ENCODE data around the gene CCDC136. TPM values are rescaled to one million over a fixed set of nuclear protein-coding genes. Genes with fewer than 3 reads are reported as not detected.
A peak's percentile ranks its signal among the peaks of the same experiment; 100 is the strongest.

Gene CCDC136
- total RNA-seq, 1 donor from 2014 or later: 3.0 TPM

GRCh38 chr7:128838981-128839731 is 47.4 kb downstream of the CCDC136 start:
- Histone ChIP-seq H3K4me3 (no peak overlapping the region), H3K9me3 (no peaks in the 10 kb centered on the region), H3K36me3 (no peaks in the 10 kb centered on the region), H3K27ac (no peak overlapping the region), H3K27me3 (ENCODE audit: low read depth) (no peaks in the 10 kb centered on the region), H3K4me1 (no peaks in the 10 kb centered on the region)
- TF ChIP-seq, protein P1, sequence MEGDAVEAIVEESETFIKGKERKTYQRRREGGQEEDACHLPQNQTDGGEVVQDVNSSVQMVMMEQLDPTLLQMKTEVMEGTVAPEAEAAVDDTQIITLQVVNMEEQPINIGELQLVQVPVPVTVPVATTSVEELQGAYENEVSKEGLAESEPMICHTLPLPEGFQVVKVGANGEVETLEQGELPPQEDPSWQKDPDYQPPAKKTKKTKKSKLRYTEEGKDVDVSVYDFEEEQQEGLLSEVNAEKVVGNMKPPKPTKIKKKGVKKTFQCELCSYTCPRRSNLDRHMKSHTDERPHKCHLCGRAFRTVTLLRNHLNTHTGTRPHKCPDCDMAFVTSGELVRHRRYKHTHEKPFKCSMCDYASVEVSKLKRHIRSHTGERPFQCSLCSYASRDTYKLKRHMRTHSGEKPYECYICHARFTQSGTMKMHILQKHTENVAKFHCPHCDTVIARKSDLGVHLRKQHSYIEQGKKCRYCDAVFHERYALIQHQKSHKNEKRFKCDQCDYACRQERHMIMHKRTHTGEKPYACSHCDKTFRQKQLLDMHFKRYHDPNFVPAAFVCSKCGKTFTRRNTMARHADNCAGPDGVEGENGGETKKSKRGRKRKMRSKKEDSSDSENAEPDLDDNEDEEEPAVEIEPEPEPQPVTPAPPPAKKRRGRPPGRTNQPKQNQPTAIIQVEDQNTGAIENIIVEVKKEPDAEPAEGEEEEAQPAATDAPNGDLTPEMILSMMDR (IDR thresholded peaks at IDR 0.05): no peak
- intact Hi-C loops (cut with DNase I): no loop called here
- DNase-seq (no peak), ATAC-seq (no peak)

DNA sequence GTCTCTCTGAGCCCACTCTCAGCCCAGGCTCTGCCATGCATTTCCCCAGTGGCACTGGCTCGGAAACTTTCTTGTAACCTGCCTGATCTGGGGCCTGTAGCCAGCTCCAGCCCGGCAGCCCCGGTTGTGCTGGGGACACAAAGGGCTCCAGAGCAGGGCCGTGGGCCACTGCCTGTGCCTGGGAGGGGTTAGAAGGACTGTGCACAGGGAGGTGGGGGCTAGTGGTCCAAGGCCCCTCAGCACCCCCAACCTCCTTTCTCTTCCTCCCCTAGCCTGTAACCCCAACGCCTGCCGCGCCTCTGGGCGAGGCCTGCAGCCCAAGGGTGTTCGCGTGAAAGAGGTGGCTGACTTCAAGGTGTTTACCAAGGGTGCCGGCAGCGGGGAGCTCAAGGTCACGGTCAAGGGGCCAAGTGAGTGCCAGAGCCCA is 48.0 kb downstream of the CCDC136 start:
- no peaks in the 10 kb centered on the region for H3K36me3 ChIP-seq
- DNase-seq: peak; percentile 38
- TF ChIP-seq, protein P1 (IDR thresholded peaks at IDR 0.05): no peak
- H3K4me1 ChIP-seq: no peaks in the 10 kb centered on the region
- no peaks in the 10 kb centered on the region for H3K27me3 ChIP-seq (ENCODE audit: low read depth)
- no peaks in the 10 kb centered on the region for H3K9me3 ChIP-seq
- intact Hi-C loops (cut with DNase I): no loop called here
- H3K4me3 ChIP-seq: no peak overlapping the region
- H3K27ac ChIP-seq: no peak overlapping the region
- ATAC-seq: no peak

DNA sequence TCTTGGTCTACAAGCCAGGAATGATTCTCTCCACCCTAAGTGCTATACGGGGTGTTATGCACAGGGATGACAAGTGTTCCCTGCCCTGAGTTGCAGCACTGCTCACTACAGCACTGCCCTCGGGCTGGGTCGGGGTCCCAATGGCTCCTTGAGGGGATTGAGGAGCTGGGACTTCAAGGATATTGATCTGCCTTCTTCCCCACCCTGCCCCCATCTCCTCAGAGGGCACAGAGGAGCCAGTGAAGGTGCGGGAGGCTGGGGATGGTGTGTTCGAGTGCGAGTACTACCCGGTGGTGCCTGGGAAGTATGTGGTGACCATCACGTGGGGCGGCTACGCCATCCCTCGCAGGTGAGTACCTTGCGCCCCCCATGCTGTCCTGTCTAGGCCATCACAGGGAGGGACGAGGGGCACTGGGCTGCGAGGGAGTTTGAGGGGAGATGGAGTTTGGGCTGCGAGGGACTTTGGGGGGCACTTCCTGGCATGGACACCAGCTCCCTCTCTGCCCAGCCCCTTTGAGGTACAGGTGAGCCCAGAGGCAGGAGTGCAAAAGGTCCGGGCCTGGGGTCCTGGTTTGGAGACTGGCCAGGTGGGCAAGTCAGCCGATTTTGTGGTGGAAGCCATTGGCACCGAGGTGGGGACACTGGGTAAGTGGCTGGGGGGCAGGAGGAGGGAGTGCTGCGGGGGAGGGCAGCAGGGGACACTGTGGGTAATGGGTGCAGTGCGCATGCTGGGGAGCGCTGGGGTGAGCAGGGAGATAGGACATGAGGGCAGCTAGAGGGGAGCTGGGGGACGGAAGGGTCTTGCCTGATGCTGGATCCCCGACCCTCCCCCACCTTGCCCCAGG is 48.8 kb downstream of the CCDC136 start:
- Histone ChIP-seq H3K27ac (no peak overlapping the region), H3K36me3 (no peaks in the 10 kb centered on the region), H3K4me1 (no peaks in the 10 kb centered on the region), H3K9me3 (no peaks in the 10 kb centered on the region), H3K4me3 (no peak overlapping the region), H3K27me3 (ENCODE audit: low read depth) (no peaks in the 10 kb centered on the region)
- intact Hi-C loops (cut with DNase I): no loop called here
- ATAC-seq (no peak), DNase-seq (no peak)
- TF ChIP-seq, protein P1 (IDR thresholded peaks at IDR 0.05): no peak

- peak; percentile 46 for DNase-seq
- ATAC-seq: no peak
Measured at GRCh38 chr7:128841171-128841690, 49.5 kb downstream of the CCDC136 start.

More at GRCh38 chr7:128841171-128841690, 49.5 kb downstream of the CCDC136 start:
- intact Hi-C loops (cut with DNase I): no loop called here
- H3K36me3 ChIP-seq: no peaks in the 10 kb centered on the region
- no peaks in the 10 kb centered on the region for H3K4me1 ChIP-seq
- no peaks in the 10 kb centered on the region for H3K27me3 ChIP-seq (ENCODE audit: low read depth)
- H3K4me3 ChIP-seq: no peak overlapping the region
- no peak overlapping the region for H3K27ac ChIP-seq
- TF ChIP-seq, protein P1 (IDR thresholded peaks at IDR 0.05): no peak
- no peaks in the 10 kb centered on the region for H3K9me3 ChIP-seq
